ENCODE results near the gene VAPB. TPM values are rescaled to one million over a fixed set of nuclear protein-coding genes. Genes with fewer than 3 reads are reported as not detected.

Gene VAPB
- polyA plus RNA-seq, 3 donors, result 8.5 to 14.3 (median 10.1) TPM

DNA sequence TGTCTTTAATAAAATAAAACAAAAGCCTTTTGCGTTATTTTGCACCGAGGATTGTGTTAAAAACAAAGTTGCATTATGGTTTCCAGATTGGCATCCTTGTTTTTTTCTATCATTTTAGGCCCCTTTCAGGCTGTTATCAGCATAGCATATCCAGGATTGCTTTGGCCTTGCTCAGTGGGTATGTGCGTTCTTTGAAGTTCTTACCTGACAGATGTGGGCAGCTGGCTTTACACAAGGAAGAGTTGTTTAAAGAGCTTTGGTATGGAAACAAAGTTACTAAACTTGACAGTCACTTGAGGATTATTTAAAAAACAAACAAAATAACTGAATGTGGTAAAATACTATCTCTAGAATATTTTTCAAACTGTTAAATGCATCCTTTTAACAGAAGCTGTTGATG, 6.6 kb downstream of the VAPB start:
- Histone ChIP-seq H3K9me3 (replicated peaks in 1 of 2; ENCODE audit: control insufficient read depth in 1 of 2, insufficient read depth in 1 of 2, low read length in 2 of 2) (no peaks in the 10 kb centered on the region), H3K27me3 (ENCODE audit: control insufficient read depth in 2 of 2, insufficient read depth in 2 of 2, low read length in 2 of 2) (no peaks in the 10 kb centered on the region), H3K9ac (ENCODE audit: insufficient read depth, low read length, poor library complexity, severe bottlenecking) (no peak overlapping the region), H3K36me3 (replicated peaks in 1 of 2; ENCODE audit: control insufficient read depth in 1 of 2, insufficient read depth in 2 of 2, low read length in 2 of 2) (peaks cover 0 to 20% of the 10 kb centered on the region in 2 donors), H2AFZ (ENCODE audit: insufficient read depth, low read depth, low read length, poor library complexity, severe bottlenecking) (no peak overlapping the region), H4K20me1 (ENCODE audit: insufficient read depth, low read length) (peaks cover 81% of the 10 kb centered on the region), H3K4me1 (ENCODE audit: control insufficient read depth in 1 of 2, insufficient read depth in 2 of 2, low read length in 2 of 2) (peaks cover 8 to 16% of the 10 kb centered on the region in 2 donors), H3K79me2 (ENCODE audit: insufficient read depth, low read length) (peaks cover 100% of the 10 kb centered on the region), H3K4me3 (replicated peaks in 1 of 3; ENCODE audit: low read depth in 2 of 3, low read length in 3 of 3) (no peak overlapping the region), H3K27ac (ENCODE audit: low read depth in 1 of 2, low read length in 2 of 2) (peak overlapping the region in 1 of 2 donors; percentile 15), H3K4me2 (replicated peaks; ENCODE audit: extremely low read depth, low read length, poor library complexity, severe bottlenecking) (no peak overlapping the region)
- intact Hi-C loops (cut with micrococcal nuclease), result no loop called here
- WGBS (ENCODE audit: insufficient coverage), result 100% methylated on average over 3 of the region's 3 CpGs
- TF ChIP-seq, protein P1, sequence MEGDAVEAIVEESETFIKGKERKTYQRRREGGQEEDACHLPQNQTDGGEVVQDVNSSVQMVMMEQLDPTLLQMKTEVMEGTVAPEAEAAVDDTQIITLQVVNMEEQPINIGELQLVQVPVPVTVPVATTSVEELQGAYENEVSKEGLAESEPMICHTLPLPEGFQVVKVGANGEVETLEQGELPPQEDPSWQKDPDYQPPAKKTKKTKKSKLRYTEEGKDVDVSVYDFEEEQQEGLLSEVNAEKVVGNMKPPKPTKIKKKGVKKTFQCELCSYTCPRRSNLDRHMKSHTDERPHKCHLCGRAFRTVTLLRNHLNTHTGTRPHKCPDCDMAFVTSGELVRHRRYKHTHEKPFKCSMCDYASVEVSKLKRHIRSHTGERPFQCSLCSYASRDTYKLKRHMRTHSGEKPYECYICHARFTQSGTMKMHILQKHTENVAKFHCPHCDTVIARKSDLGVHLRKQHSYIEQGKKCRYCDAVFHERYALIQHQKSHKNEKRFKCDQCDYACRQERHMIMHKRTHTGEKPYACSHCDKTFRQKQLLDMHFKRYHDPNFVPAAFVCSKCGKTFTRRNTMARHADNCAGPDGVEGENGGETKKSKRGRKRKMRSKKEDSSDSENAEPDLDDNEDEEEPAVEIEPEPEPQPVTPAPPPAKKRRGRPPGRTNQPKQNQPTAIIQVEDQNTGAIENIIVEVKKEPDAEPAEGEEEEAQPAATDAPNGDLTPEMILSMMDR (IDR thresholded peaks at IDR 0.05), result no peak
- H3K4me1 Mint-ChIP-seq, result peaks cover 42% of the 10 kb centered on the region
- H3K4me3 Mint-ChIP-seq, result no peak overlapping the region
- H3K36me3 Mint-ChIP-seq, result peaks cover 15 to 31% of the 10 kb centered on the region in 2 donors
- peaks cover 0 to 2% (median 0%) of the 10 kb centered on the region in 3 donors for H3K27me3 Mint-ChIP-seq (ENCODE audit: low read depth in 3 of 3)
- DNase-seq, result no peak
- peak overlapping the region in 1 of 7 donors; percentile 56 for H3K27ac Mint-ChIP-seq
- no peaks in the 10 kb centered on the region for H3K9me3 Mint-ChIP-seq

DNA sequence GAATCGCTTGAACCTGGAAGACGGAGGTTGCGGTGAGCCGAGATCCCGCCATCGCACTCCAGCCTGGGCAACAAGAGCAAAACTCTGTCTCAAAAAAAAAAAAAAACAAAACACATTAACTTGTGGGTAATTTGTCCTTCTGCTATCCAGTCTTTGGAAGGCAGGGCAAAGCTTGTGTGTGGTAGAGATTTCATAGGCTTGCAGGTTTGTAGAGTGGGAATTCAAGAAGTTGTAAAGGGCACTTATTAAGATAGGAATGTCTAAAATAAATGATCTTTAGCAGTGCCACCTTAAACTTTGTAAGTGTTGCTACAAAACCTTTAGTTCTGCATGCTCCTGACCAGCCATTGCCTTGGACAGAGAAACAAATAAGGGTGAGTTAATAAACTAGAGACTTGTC, 8.4 kb downstream of the VAPB start:
- no peak overlapping the region for H2AFZ ChIP-seq (ENCODE audit: insufficient read depth, low read depth, low read length, poor library complexity, severe bottlenecking)
- H3K27me3 ChIP-seq (ENCODE audit: control insufficient read depth in 2 of 2, insufficient read depth in 2 of 2, low read length in 2 of 2), result no peaks in the 10 kb centered on the region
- Mint-ChIP-seq H3K4me1 (peaks cover 27% of the 10 kb centered on the region), H3K27me3 (ENCODE audit: low read depth in 3 of 3) (peaks cover 0 to 2% (median 0%) of the 10 kb centered on the region in 3 donors), H3K9me3 (no peaks in the 10 kb centered on the region), H3K27ac (peak overlapping the region in 3 of 7 donors; percentile 23 to 89 (median 30)), H3K36me3 (peaks cover 8 to 22% of the 10 kb centered on the region in 2 donors), H3K4me3 (no peak overlapping the region)
- H3K9me3 ChIP-seq (replicated peaks in 1 of 2; ENCODE audit: control insufficient read depth in 1 of 2, insufficient read depth in 1 of 2, low read length in 2 of 2), result no peaks in the 10 kb centered on the region
- H3K79me2 ChIP-seq (ENCODE audit: insufficient read depth, low read length), result peaks cover 100% of the 10 kb centered on the region
- H3K27ac ChIP-seq (ENCODE audit: low read depth in 1 of 2, low read length in 2 of 2), result no peak overlapping the region
- peaks cover 97% of the 10 kb centered on the region for H4K20me1 ChIP-seq (ENCODE audit: insufficient read depth, low read length)
- no CpG with 5 or more reads among the region's 6 CpGs for WGBS (ENCODE audit: insufficient coverage)
- TF ChIP-seq, protein P1 (IDR thresholded peaks at IDR 0.05), result no peak
- no peak for DNase-seq
- H3K4me2 ChIP-seq (replicated peaks; ENCODE audit: extremely low read depth, low read length, poor library complexity, severe bottlenecking), result no peak overlapping the region
- intact Hi-C loops (cut with micrococcal nuclease), result no loop called here
- no peak overlapping the region for H3K4me3 ChIP-seq (replicated peaks in 1 of 3; ENCODE audit: low read depth in 2 of 3, low read length in 3 of 3)
- peaks cover 0 to 14% of the 10 kb centered on the region in 2 donors for H3K36me3 ChIP-seq (replicated peaks in 1 of 2; ENCODE audit: control insufficient read depth in 1 of 2, insufficient read depth in 2 of 2, low read length in 2 of 2)
- peaks cover 0 to 4% of the 10 kb centered on the region in 2 donors for H3K4me1 ChIP-seq (ENCODE audit: control insufficient read depth in 1 of 2, insufficient read depth in 2 of 2, low read length in 2 of 2)
- H3K9ac ChIP-seq (ENCODE audit: insufficient read depth, low read length, poor library complexity, severe bottlenecking), result no peak overlapping the region

Data from CD14-positive monocyte (primary cell).